PC-3 (cell line): ENCODE data around the gene VASH2. TPM values are rescaled to one million over a fixed set of nuclear protein-coding genes. Genes with fewer than 3 reads are reported as not detected.
"Not testable (repeated sequence)": the region's sequence is repeated elsewhere in the genome, so short reads cannot be mapped to it uniquely, and the experiment has no call there.

ENCODE experiments used
- ATAC-seq: fragments of 200-7000 bp; cut with Tn5 transposase; 2 replicates; pipeline ENCODE4 v1.9.1; 2020; ENCODE audit warnings: mild to moderate bottlenecking, moderate library complexity
- BruUV-seq: library from RNA; stranded (reverse); fragments of 400-500 nt; replicated peaks from 2 replicates; lab custom pipeline; 2021; lab: Mats Ljungman, UMichigan
- CTCF ChIA-PET: fragments of 300-600 bp; sonication (Branson Sonifier 250); formaldehyde crosslinking; loops from one replicate; lab custom pipeline; 2022; ENCODE audit warnings: antibody characterized with exemption; lab: Charles Lee
- POLR2A ChIA-PET: fragments of 300-600 bp; sonication (Branson Sonifier 250); formaldehyde crosslinking; loops from one replicate; lab custom pipeline; 2022; ENCODE audit warnings: antibody characterized with exemption; ENCODE audit not compliant: unreplicated experiment; lab: Charles Lee
- DNase-seq: peaks from one replicate; pipeline ENCODE4 v3.0.0-alpha.2; 2015
- H2AFZ ChIP-seq: fragments of 300-600 bp; sonication (generic); 2 replicates; pipeline ENCODE4 v1.6.0; 2016; ENCODE audit warnings: antibody characterized with exemption, low read length
- H3F3A ChIP-seq: fragments of 300-600 bp; sonication (generic); one replicate; pipeline ENCODE4 v1.6.0; 2017; ENCODE audit warnings: antibody characterized with exemption, low read length, control low read depth, mild to moderate bottlenecking; ENCODE audit not compliant: unreplicated experiment
- H3K27ac ChIP-seq: fragments of 300-600 bp; sonication (generic); 2 replicates; pipeline ENCODE4 v1.5.1; 2016; ENCODE audit warnings: mild to moderate bottlenecking, low read length
- H3K27me3 ChIP-seq: fragments of 300-600 bp; sonication (generic); 2 replicates; pipeline ENCODE4 v1.6.1; 2016; ENCODE audit warnings: low read length, mixed read lengths
- H3K36me3 ChIP-seq: fragments of 300-600 bp; sonication (generic); 2 replicates; pipeline ENCODE4 v1.6.1; 2016; ENCODE audit warnings: low read depth, mixed run types, low read length, mixed read lengths
- H3K4me1 ChIP-seq: fragments of 300-600 bp; sonication (generic); 2 replicates; pipeline ENCODE4 v1.5.1; 2016; ENCODE audit warnings: low read length; ENCODE audit not compliant: insufficient read depth
- H3K4me2 ChIP-seq: fragments of 300-600 bp; sonication (generic); 2 replicates; pipeline ENCODE4 v1.6.0; 2016; ENCODE audit warnings: low read length
- H3K4me3 ChIP-seq: fragments of 300-600 bp; sonication (generic); 2 replicates; pipeline ENCODE4 v1.5.1; 2016; ENCODE audit warnings: mild to moderate bottlenecking, low read length, mixed read lengths
- H3K79me2 ChIP-seq: fragments of 300-600 bp; sonication (generic); 2 replicates; pipeline ENCODE4 v1.6.1; 2017; ENCODE audit warnings: low read length, mixed read lengths
- H3K9ac ChIP-seq: fragments of 300-600 bp; sonication (generic); 2 replicates; pipeline ENCODE4 v1.6.0; 2016; ENCODE audit warnings: mild to moderate bottlenecking, low read length
- H3K9me2 ChIP-seq: fragments of 300-600 bp; sonication (generic); replicated peaks from 2 replicates; pipeline ENCODE4 v1.6.1; 2016; ENCODE audit warnings: mixed run types, low read length, mixed read lengths
- H3K9me3 ChIP-seq: fragments of 300-600 bp; sonication (generic); 2 replicates; pipeline ENCODE4 v1.6.1; 2016; ENCODE audit warnings: low read length, mixed read lengths
- H4K20me1 ChIP-seq: fragments of 300-600 bp; sonication (generic); 2 replicates; pipeline ENCODE4 v1.6.1; 2016; ENCODE audit warnings: low read length, mixed read lengths
- CTCF ChIP-seq: fragments of 300-600 bp; sonication (generic); conservative IDR thresholded peaks from 2 replicates; pipeline ENCODE4 v1.5.1; 2017; ENCODE audit warnings: antibody characterized with exemption, low read depth, mild to moderate bottlenecking, low read length
- EZH2 ChIP-seq: fragments of 300-600 bp; sonication (generic); IDR thresholded peaks from one replicate; pipeline ENCODE4 v1.6.1; 2017; ENCODE audit warnings: antibody characterized with exemption, mild to moderate bottlenecking, low read length; ENCODE audit not compliant: unreplicated experiment
- EZH2phosphoT487 ChIP-seq: fragments of 300-600 bp; sonication (generic); IDR thresholded peaks from 2 replicates; pipeline ENCODE4 v1.6.1; 2018; ENCODE audit warnings: mild to moderate bottlenecking, antibody characterized with exemption, low read length, borderline replicate concordance
- intact Hi-C: fragments of 100-400 bp; cut with micrococcal nuclease; formaldehyde crosslinking; loops from 2 replicates; pipeline ENCODE4 v1.9.0; 2023
- total RNA-seq: library from RNA; depleted of rRNA; stranded (reverse); fragments of >200 nt; gene quantifications from 2 replicates; pipeline ENCODE4 v1.2.3, GENCODE V29; 2014

The VASH2 gene
- total RNA-seq, 1 experiment from 2014 or later: 4.7 TPM

- H3K27ac ChIP-seq: no peak overlapping the region
- no peak overlapping the region for H3K4me3 ChIP-seq
- no peak overlapping the region for H3K9ac ChIP-seq
- H3K79me2 ChIP-seq: no peaks in the 10 kb centered on the region
- no peak overlapping the region for H3K4me2 ChIP-seq
- ATAC-seq (no peak), DNase-seq (no peak)
- no peaks in the 10 kb centered on the region for H4K20me1 ChIP-seq
- no peaks in the 10 kb centered on the region for H3F3A ChIP-seq
- CTCF ChIA-PET: no interaction called here
- H2AFZ ChIP-seq: no peak overlapping the region
- no peaks in the 10 kb centered on the region for H3K9me2 ChIP-seq
- no TSS peak for BruUV-seq
- no peaks in the 10 kb centered on the region for H3K9me3 ChIP-seq
- TF ChIP-seq EZH2phosphoT487 (no peak), EZH2 (no peak), CTCF (no peak)
- intact Hi-C loops: no loop called here
- POLR2A ChIA-PET: interaction anchor here (0.5 kb wide), 1 partner anchor 346 kb away, joined by 3 read pairs; no protein-coding TSS in a partner anchor
- H3K27me3 ChIP-seq: no peaks in the 10 kb centered on the region
- no peaks in the 10 kb centered on the region for H3K36me3 ChIP-seq
- no peaks in the 10 kb centered on the region for H3K4me1 ChIP-seq
Measured at GRCh38 chr1:212908971-212909370, 41.4 kb upstream of the VASH2 start.

GRCh38 chr1:212909652-212910063, 40.7 kb upstream of the VASH2 start:
- ATAC-seq (no peak), DNase-seq (no peak)
- no peak overlapping the region for H3K9ac ChIP-seq
- no peak overlapping the region for H3K27ac ChIP-seq
- H3K4me1 ChIP-seq: no peaks in the 10 kb centered on the region
- no peaks in the 10 kb centered on the region for H4K20me1 ChIP-seq
- CTCF ChIA-PET: no interaction called here
- H3K4me2 ChIP-seq: no peak overlapping the region
- no peak overlapping the region for H2AFZ ChIP-seq
- no peak for TF ChIP-seq EZH2phosphoT487
- BruUV-seq: no TSS peak
- H3F3A ChIP-seq: no peaks in the 10 kb centered on the region
- no peaks in the 10 kb centered on the region for H3K79me2 ChIP-seq
- POLR2A ChIA-PET: no interaction called here
- no peak overlapping the region for H3K4me3 ChIP-seq
- intact Hi-C loops: no loop called here
- H3K9me3 ChIP-seq: no peaks in the 10 kb centered on the region
- H3K9me2 ChIP-seq: no peaks in the 10 kb centered on the region
- no peaks in the 10 kb centered on the region for H3K36me3 ChIP-seq
- H3K27me3 ChIP-seq: no peaks in the 10 kb centered on the region

- H4K20me1 ChIP-seq, DNase-seq, CTCF ChIA-PET, H3K9me2 ChIP-seq, H3K27me3 ChIP-seq, H3K4me3 ChIP-seq, ATAC-seq, H2AFZ ChIP-seq, POLR2A ChIA-PET, H3K4me1 ChIP-seq, H3K79me2 ChIP-seq, H3K9me3 ChIP-seq, BruUV-seq, H3F3A ChIP-seq, intact Hi-C loops, H3K4me2 ChIP-seq, H3K36me3 ChIP-seq, H3K27ac ChIP-seq, H3K9ac ChIP-seq: not testable (repeated sequence)
Measured at GRCh38 chr1:212910213-212910612, 40.1 kb upstream of the VASH2 start.

- H3K79me2 ChIP-seq, H3K4me3 ChIP-seq, H3K9me2 ChIP-seq, POLR2A ChIA-PET, H2AFZ ChIP-seq, H3K9ac ChIP-seq, CTCF ChIA-PET, H3K4me2 ChIP-seq, H3K27me3 ChIP-seq, H3K9me3 ChIP-seq, H3K4me1 ChIP-seq, DNase-seq, ATAC-seq, H3K36me3 ChIP-seq, H3K27ac ChIP-seq, intact Hi-C loops, H3F3A ChIP-seq, BruUV-seq, H4K20me1 ChIP-seq: not testable (repeated sequence)
Measured at GRCh38 chr1:212913638-212914037, 36.7 kb upstream of the VASH2 start.

GRCh38 chr1:212914110-212914509, 36.2 kb upstream of the VASH2 start:
- ATAC-seq, H3K27me3 ChIP-seq, intact Hi-C loops, H3K4me3 ChIP-seq, H4K20me1 ChIP-seq, H3K9me3 ChIP-seq, H2AFZ ChIP-seq, CTCF ChIA-PET, H3K9me2 ChIP-seq, DNase-seq, H3K4me2 ChIP-seq, BruUV-seq, H3K27ac ChIP-seq, H3K9ac ChIP-seq, H3K79me2 ChIP-seq, H3K36me3 ChIP-seq, H3F3A ChIP-seq, H3K4me1 ChIP-seq, POLR2A ChIA-PET: not testable (repeated sequence)
